HG03457 (cell line): ENCODE data around the gene ALMS1.
"Not testable (repeated sequence)": the region's sequence is repeated elsewhere in the genome, so short reads cannot be mapped to it uniquely, and the experiment has no call there.

Experiments used
- ATAC-seq: cut with Tn5 transposase; IDR thresholded peaks from one replicate; pipeline ENCODE4 v1.9.1; 2021; ENCODE audit warnings: moderate number of reproducible peaks; ENCODE audit not compliant: unreplicated experiment

Gene ALMS1

GRCh38 chr2:73403237-73403636 is 17.6 kb downstream of the ALMS1 start:
- ATAC-seq = no peak

- no peak for ATAC-seq
These were observed 18.8 kb downstream of the ALMS1 start for GRCh38 chr2:73404409-73404808.

DNA sequence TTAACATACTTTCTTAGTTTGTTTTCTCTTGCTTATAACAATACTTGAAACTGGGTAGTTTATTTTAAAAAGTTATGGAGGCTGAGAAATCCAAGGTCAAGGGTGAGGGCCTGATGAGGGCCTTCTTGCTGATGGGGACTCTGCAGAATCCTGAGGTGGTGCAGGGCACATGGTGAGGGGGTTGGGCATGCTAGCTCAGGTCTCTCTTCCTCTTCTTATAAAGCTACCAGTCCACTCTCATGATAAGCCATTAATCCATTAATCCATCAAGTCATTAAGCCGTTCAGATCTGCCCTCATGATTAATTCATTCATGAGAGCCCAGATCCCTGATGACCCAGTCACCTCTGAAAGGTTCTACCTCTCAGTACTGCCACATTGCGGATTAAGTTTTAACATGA is 21.4 kb downstream of the ALMS1 start:
- no peak for ATAC-seq

GRCh38 chr2:73408198-73408597 is 22.6 kb downstream of the ALMS1 start:
- no peak for ATAC-seq

DNA sequence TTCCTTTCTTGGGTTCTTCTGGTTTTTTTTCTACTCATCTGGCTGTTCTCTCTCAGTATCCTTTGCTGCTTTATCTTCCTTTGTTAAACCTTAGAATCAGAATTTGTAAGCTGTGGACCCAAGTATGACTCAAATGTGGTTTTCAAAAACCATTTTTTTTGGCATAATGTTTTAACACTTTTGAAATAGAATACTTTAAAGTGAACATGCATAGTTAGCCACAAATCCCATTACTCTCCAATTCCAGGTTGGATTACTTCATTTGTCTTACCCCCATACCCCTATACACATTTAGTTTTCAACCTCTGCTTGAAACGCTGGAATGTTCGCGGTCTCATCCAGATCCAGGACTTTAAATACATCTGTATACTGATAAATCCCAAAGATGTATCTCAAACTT is 29.1 kb downstream of the ALMS1 start:
- no peak for ATAC-seq

GRCh38 chr2:73415906-73416305 is 30.3 kb downstream of the ALMS1 start:
- ATAC-seq = no peak

GRCh38 chr2:73418343-73418742 is 32.7 kb downstream of the ALMS1 start:
- no peak for ATAC-seq

DNA sequence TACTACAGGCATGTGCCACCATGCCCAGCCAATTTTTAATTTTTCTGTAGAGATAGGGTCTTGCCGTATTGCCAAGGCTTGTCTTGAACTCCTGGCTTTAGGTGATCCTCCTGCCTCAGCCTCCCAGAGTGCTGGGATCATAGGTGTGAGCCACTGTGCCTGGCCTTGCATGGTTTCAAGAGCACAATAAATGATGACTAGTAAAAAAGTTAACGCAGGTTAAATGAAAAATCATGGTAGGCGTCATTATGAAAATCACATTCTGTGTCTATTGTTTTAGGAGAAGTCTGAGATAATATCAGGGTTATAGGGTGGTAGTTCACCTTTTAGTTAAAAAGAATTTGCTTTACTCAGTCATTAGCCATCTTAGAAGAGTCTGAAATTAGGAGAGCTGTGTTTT is 38.3 kb downstream of the ALMS1 start:
- ATAC-seq = no peak

GRCh38 chr2:73426176-73426575 is 40.5 kb downstream of the ALMS1 start:
- no peak for ATAC-seq

GRCh38 chr2:73436019-73436418 is 50.4 kb downstream of the ALMS1 start:
- no peak for ATAC-seq

- no peak for ATAC-seq
These were observed 58.6 kb downstream of the ALMS1 start for GRCh38 chr2:73444202-73444601.

DNA sequence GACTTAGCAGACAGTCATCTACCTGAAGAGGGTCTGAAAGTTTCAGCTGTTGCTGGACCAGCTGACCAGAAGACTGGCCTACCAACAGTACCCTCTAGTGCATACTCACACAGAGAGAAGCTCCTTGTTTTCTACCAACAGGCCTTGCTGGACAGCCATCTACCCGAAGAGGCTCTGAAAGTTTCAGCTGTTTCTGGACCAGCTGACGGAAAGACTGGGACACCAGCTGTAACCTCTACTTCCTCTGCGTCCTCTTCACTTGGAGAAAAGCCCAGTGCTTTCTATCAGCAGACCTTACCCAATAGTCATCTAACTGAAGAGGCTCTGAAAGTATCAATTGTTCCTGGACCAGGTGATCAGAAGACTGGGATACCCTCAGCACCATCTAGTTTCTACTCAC is 63.2 kb downstream of the ALMS1 start:
- no peak for ATAC-seq

GRCh38 chr2:73449404-73449803 is 63.8 kb downstream of the ALMS1 start:
- ATAC-seq = no peak

GRCh38 chr2:73451263-73451972 is 65.8 kb downstream of the ALMS1 start:
- peak; percentile 85 for ATAC-seq

GRCh38 chr2:73457982-73458381 is 72.3 kb downstream of the ALMS1 start:
- no peak for ATAC-seq

DNA sequence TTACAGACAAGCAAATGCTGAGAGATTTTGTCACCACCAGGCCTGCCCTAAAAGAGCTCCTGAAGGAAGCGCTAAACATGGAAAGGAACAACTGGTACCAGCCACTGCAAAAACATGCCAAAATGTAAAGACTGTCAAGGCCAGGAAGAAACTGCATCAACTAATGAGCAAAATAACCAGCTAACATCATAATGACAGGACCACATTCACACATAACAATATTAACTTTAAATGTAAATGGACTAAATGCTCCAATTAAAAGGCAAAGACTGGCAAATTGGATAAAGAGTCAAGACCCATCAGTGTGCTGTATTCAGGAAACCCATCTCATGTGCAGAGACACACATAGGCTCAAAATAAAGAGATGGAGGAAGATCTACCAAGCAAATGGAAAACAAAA is 76.8 kb downstream of the ALMS1 start:
- ATAC-seq = not testable (repeated sequence)

- ATAC-seq = no peak
These were observed 82.7 kb downstream of the ALMS1 start for GRCh38 chr2:73468376-73468775.

DNA sequence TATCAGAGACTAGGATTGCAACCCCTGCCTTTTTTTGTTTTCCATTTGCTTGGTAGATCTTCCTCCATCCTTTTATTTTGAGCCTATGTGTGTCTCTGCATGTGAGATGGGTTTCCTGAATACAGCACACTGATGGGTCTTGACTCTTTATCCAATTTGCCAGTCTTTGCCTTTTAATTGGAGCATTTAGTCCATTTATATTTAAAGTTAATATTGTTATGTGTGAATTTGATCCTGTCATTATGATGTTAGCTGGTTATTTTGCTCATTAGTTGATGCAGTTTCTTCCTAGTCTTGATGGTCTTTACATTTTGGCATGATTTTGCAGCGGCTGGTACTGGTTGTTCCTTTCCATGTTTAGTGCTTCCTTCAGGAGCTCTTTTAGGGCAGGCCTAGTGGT is 98.2 kb downstream of the ALMS1 start:
- not testable (repeated sequence) for ATAC-seq

GRCh38 chr2:73487112-73487657 is 101.5 kb downstream of the ALMS1 start:
- no peak for ATAC-seq

- ATAC-seq = no peak
These were observed 102.4 kb downstream of the ALMS1 start for GRCh38 chr2:73488079-73488478.

GRCh38 chr2:73489053-73489452 is 103.4 kb downstream of the ALMS1 start:
- ATAC-seq = no peak

GRCh38 chr2:73494031-73494430 is 108.4 kb downstream of the ALMS1 start:
- no peak for ATAC-seq

- no peak for ATAC-seq
These were observed 118.4 kb downstream of the ALMS1 start for GRCh38 chr2:73503992-73504570.
